Liver (tissue), 9 donors: Measurements from ENCODE around the gene SCGB3A2. TPM values are rescaled to one million over a fixed set of nuclear protein-coding genes. Genes with fewer than 3 reads are reported as not detected.

ENCODE experiments used
- DNase-seq: peaks from one replicate; pipeline ENCODE4 v3.0.0-alpha.2; 2017; ENCODE audit warnings: low spot score
- H3K27ac ChIP-seq, 2 donors: one replicate each; pipeline ENCODE4 v1.7.0; 2013; ENCODE audit warnings: inconsistent platforms in 2 of 2, low read length in 2 of 2, control low read depth in 1 of 2, low read depth in 1 of 2, mild to moderate bottlenecking in 1 of 2
- H3K27me3 ChIP-seq, 4 donors: one replicate each; pipeline versions ENCODE4 v1.6.1 to v1.7.0; 2013; ENCODE audit warnings: low read length in 3 of 4, inconsistent platforms in 1 of 4, mild to moderate bottlenecking in 1 of 4, moderate library complexity in 1 of 4; ENCODE audit not compliant: control insufficient read depth in 4 of 4, insufficient read depth in 4 of 4
- H3K36me3 ChIP-seq, 4 donors: one replicate each; pipeline versions ENCODE4 v1.6.1 to v1.7.0; 2013; ENCODE audit warnings: low read length in 3 of 4, mild to moderate bottlenecking in 3 of 4, low read depth in 1 of 4, moderate library complexity in 1 of 4; ENCODE audit not compliant: control insufficient read depth in 4 of 4, insufficient read depth in 3 of 4
- H3K4me1 ChIP-seq, 4 donors: one replicate each; pipeline versions ENCODE4 v1.6.1 to v1.7.0; 2013; ENCODE audit warnings: low read length in 3 of 4, mild to moderate bottlenecking in 3 of 4, moderate library complexity in 1 of 4; ENCODE audit not compliant: control insufficient read depth in 4 of 4, insufficient read depth in 4 of 4
- H3K4me3 ChIP-seq, 3 donors: one replicate each; pipeline versions ENCODE4 v1.6.1 to v1.7.0; 2013; ENCODE audit warnings: low read length in 3 of 3, control low read depth in 1 of 3, low read depth in 1 of 3, mild to moderate bottlenecking in 1 of 3
- H3K9ac ChIP-seq, 2 donors: one replicate each; pipeline ENCODE4 v1.7.0; 2013; ENCODE audit warnings: low read length in 2 of 2, mild to moderate bottlenecking in 2 of 2, moderate library complexity in 2 of 2, control low read depth in 1 of 2, low read depth in 1 of 2
- H3K9me3 ChIP-seq, 4 donors: one replicate each; pipeline versions ENCODE4 v1.6.1 to v1.7.0; 2013; ENCODE audit warnings: low read length in 3 of 4; ENCODE audit not compliant: control insufficient read depth in 4 of 4
- ATF3 ChIP-seq: IDR thresholded peaks from 2 replicates; pipeline ENCODE4 v1.6.1; 2016; ENCODE audit warnings: antibody characterized with exemption
- CTCF ChIP-seq: fragments of 150-350 bp; IDR thresholded peaks from 2 replicates; pipeline ENCODE4 v1.5.1; 2017; ENCODE audit warnings: improper control_type of control experiment, low read depth, low read length; ENCODE audit not compliant: missing input control
- FOXA1 ChIP-seq: IDR thresholded peaks from 2 replicates; pipeline ENCODE4 v1.6.1; 2016; ENCODE audit warnings: antibody characterized with exemption
- FOXA2 ChIP-seq: IDR thresholded peaks from 2 replicates; pipeline ENCODE4 v1.6.1; 2016; ENCODE audit warnings: antibody characterized with exemption
- GABPA ChIP-seq, 2 donors: IDR thresholded peaks in 1 of 2; conservative IDR thresholded peaks in 1 of 2; 2 replicates each; pipeline ENCODE4 v1.6.1; 2016; ENCODE audit warnings: antibody characterized with exemption in 2 of 2, mild to moderate bottlenecking in 1 of 2, moderate library complexity in 1 of 2
- HNF4A ChIP-seq, 2 donors: conservative IDR thresholded peaks; 2 replicates each; pipeline ENCODE4 v1.6.1; 2016; ENCODE audit warnings: antibody characterized with exemption in 2 of 2, mild to moderate bottlenecking in 2 of 2
- HNF4G ChIP-seq: IDR thresholded peaks from 2 replicates; pipeline ENCODE4 v1.6.1; 2016; ENCODE audit warnings: antibody characterized with exemption
- JUND ChIP-seq, 2 donors: IDR thresholded peaks; 2 replicates each; pipeline ENCODE4 v1.6.1; 2016; ENCODE audit warnings: antibody characterized with exemption in 2 of 2
- NR2F2 ChIP-seq: IDR thresholded peaks from 2 replicates; pipeline ENCODE4 v1.6.1; 2016; ENCODE audit warnings: antibody characterized with exemption
- RAD21 ChIP-seq, 2 donors: IDR thresholded peaks; 2 replicates each; pipeline ENCODE4 v1.6.1; 2016; ENCODE audit warnings: antibody characterized with exemption in 2 of 2, mild to moderate bottlenecking in 2 of 2
- REST ChIP-seq: IDR thresholded peaks from 2 replicates; pipeline ENCODE4 v1.6.1; 2016; ENCODE audit warnings: antibody characterized with exemption, mild to moderate bottlenecking
- RXRA ChIP-seq, 2 donors: IDR thresholded peaks; 2 replicates each; pipeline ENCODE4 v1.6.1; 2017 to 2018; ENCODE audit warnings: antibody characterized with exemption in 2 of 2, mild to moderate bottlenecking in 1 of 2
- SP1 ChIP-seq: IDR thresholded peaks from 2 replicates; pipeline ENCODE4 v1.6.1; 2018; ENCODE audit warnings: antibody characterized with exemption, mild to moderate bottlenecking
- TAF1 ChIP-seq: conservative IDR thresholded peaks from 2 replicates; pipeline ENCODE4 v1.6.1; 2016; ENCODE audit warnings: antibody characterized with exemption, mild to moderate bottlenecking
- YY1 ChIP-seq: IDR thresholded peaks from 2 replicates; pipeline ENCODE4 v1.6.1; 2016; ENCODE audit warnings: antibody characterized with exemption, mild to moderate bottlenecking
- WGBS: extraction: QIAGEN DNeasy Blood & Tissue Kit; methylation state at CpG from one replicate; pipeline ENCODE4 v1.1.7; 2013; 5-methylcytosine and 5-hydroxymethylcytosine counted together
- polyA plus RNA-seq, 2 donors: library from polyadenylated mRNA; stranded (reverse) in 1 of 2; unstranded in 1 of 2; fragments of 200-250 nt in 1 of 2; fragments of >200 nt in 1 of 2; fragmentation: Nextera tagmentation in 1 of 2; extraction: Ambion mirVana in 1 of 2; gene quantifications; one replicate each; pipeline versions ENCODE4 v1.2.1 to v1.2.3, GENCODE V29; 2013 to 2015
- total RNA-seq, 2 donors: library from RNA; depleted of rRNA; stranded (reverse); fragments of >200 nt; gene quantifications; one replicate each; pipeline ENCODE4 v1.2.3, GENCODE V29; 2014
- TF ChIP-seq, protein P1 (sequence below): IDR thresholded peaks from 2 replicates; pipeline ENCODE4 v1.6.1; 2016; ENCODE audit warnings: antibody characterized with exemption
- TF ChIP-seq, protein P2 (sequence below): IDR thresholded peaks from 2 replicates; pipeline ENCODE4 v1.6.1; 2016; ENCODE audit warnings: antibody characterized with exemption
- donor health status: healthy.
- donor health status: healthy.
- donor health status: healthy.
- donor health status: healthy.
- donor health status: healthy.

Gene SCGB3A2
- total and polyA plus RNA-seq, 4 donors = not detected

DNA sequence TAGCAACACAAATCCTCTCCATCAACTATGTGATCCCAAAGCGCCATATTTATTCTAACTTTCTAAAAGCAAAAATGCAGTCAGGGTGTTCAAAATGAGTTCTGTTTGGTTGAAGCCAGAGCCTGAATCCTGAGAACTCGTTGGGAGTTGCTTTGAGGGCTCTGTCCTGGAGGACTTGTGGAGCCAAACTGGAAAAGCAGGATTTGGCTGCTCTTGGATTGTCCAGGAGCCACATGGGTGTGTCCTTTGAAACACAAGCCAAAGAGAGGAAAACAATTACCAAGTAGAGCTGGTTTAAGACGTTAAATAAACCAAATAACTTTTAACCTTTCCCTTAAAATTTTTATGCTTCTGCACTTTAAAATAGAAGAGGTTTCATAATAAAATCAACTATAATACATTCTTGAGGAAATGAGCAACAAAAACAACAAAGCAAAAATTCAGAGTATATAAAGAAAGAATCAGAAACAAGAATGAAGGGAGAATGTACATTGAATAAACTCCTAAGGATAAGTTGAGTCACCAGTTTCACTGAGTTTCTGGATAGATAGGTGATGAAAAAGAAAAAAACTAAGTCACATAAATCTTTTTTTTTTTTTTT, 14.3 kb downstream of the SCGB3A2 start:
- Histone ChIP-seq H3K4me3 (no peak overlapping the region), H3K27ac (no peak overlapping the region), H3K27me3 (no peaks in the 10 kb centered on the region), H3K4me1 (no peaks in the 10 kb centered on the region), H3K9ac (no peak overlapping the region), H3K36me3 (no peaks in the 10 kb centered on the region), H3K9me3 (no peaks in the 10 kb centered on the region)
- DNase-seq = no peak
- TF ChIP-seq FOXA1 (no peak), TAF1 (no peak), RAD21 (IDR thresholded peaks at IDR 0.05) (no peak), GABPA (IDR thresholded peaks at IDR 0.05 in 1 of 2, conservative IDR thresholded peaks at IDR 0.05 in 1 of 2) (no peak), ATF3 (no peak), REST (no peak)
- TF ChIP-seq, protein P1, sequence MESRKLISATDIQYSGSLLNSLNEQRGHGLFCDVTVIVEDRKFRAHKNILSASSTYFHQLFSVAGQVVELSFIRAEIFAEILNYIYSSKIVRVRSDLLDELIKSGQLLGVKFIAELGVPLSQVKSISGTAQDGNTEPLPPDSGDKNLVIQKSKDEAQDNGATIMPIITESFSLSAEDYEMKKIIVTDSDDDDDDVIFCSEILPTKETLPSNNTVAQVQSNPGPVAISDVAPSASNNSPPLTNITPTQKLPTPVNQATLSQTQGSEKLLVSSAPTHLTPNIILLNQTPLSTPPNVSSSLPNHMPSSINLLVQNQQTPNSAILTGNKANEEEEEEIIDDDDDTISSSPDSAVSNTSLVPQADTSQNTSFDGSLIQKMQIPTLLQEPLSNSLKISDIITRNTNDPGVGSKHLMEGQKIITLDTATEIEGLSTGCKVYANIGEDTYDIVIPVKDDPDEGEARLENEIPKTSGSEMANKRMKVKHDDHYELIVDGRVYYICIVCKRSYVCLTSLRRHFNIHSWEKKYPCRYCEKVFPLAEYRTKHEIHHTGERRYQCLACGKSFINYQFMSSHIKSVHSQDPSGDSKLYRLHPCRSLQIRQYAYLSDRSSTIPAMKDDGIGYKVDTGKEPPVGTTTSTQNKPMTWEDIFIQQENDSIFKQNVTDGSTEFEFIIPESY = no peak
- WGBS = 56% methylated on average over 3 of the region's 3 CpGs

DNA sequence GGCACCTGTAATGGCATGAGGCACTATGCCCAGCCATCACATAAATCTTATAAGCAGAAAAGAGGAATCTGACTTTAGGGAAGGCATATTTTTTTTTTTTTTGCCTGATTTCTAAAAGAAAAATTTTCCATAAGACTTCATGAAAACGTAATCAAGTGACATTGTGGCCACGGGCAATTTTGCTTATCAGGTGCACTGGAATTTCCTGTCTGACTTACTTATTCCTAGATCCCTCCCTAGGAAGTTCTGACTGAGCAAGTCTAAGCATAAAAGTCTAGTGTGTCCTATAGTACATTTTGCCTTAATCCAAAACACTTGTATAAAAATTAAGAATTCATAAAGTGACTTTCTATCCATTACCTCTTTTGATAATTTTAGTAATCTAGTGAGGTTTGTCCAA, 15.3 kb downstream of the SCGB3A2 start:
- no peaks in the 10 kb centered on the region for H3K4me1 ChIP-seq
- DNase-seq = no peak
- no peaks in the 10 kb centered on the region for H3K9me3 ChIP-seq
- no peaks in the 10 kb centered on the region for H3K36me3 ChIP-seq
- no peak overlapping the region for H3K27ac ChIP-seq
- H3K9ac ChIP-seq = no peak overlapping the region
- 52% methylated on average over 2 of the region's 2 CpGs for WGBS
- TF ChIP-seq ATF3 (no peak), YY1 (no peak), GABPA (IDR thresholded peaks at IDR 0.05 in 1 of 2, conservative IDR thresholded peaks at IDR 0.05 in 1 of 2) (no peak), REST (no peak), CTCF (no peak), FOXA2 (no peak), RAD21 (IDR thresholded peaks at IDR 0.05) (no peak), HNF4G (no peak), NR2F2 (no peak), SP1 (no peak), RXRA (IDR thresholded peaks at IDR 0.05) (no peak), TAF1 (no peak), HNF4A (conservative IDR thresholded peaks at IDR 0.05) (no peak), JUND (IDR thresholded peaks at IDR 0.05) (no peak), FOXA1 (no peak)
- TF ChIP-seq, protein P2, sequence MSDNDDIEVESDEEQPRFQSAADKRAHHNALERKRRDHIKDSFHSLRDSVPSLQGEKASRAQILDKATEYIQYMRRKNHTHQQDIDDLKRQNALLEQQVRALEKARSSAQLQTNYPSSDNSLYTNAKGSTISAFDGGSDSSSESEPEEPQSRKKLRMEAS = no peak
- TF ChIP-seq, protein P1 = no peak
- H3K27me3 ChIP-seq = no peaks in the 10 kb centered on the region
- H3K4me3 ChIP-seq = no peak overlapping the region
